ENCODE data around the gene MANEA. TPM values are rescaled to one million over a fixed set of nuclear protein-coding genes. Genes with fewer than 3 reads are reported as not detected.

Gene MANEA
- total RNA-seq, 1 donor from 2014 or later: 5.4 TPM

GRCh38 chr6:95648636-95649035 lies 71.3 kb downstream of the MANEA start:
- no peaks in the 10 kb centered on the region for H3K4me1 ChIP-seq
- H3K27ac ChIP-seq (replicated peaks): no peak overlapping the region
- no peak for TF ChIP-seq CTCF (IDR thresholded peaks at IDR 0.05; ENCODE audit: borderline replicate concordance)
- intact Hi-C loops (cut with micrococcal nuclease): no loop called here
- peaks cover 12% of the 10 kb centered on the region for H3K9me3 ChIP-seq (replicated peaks)
- no peaks in the 10 kb centered on the region for H3K27me3 ChIP-seq (ENCODE audit: low read depth)
- H3K36me3 ChIP-seq: no peaks in the 10 kb centered on the region
- H3K4me3 ChIP-seq: no peak overlapping the region
- no peak for DNase-seq

- H3K4me1 ChIP-seq: no peaks in the 10 kb centered on the region
- no peaks in the 10 kb centered on the region for H3K27me3 ChIP-seq (ENCODE audit: low read depth)
- H3K4me3 ChIP-seq: no peak overlapping the region
- DNase-seq: no peak
- no peak for TF ChIP-seq CTCF (IDR thresholded peaks at IDR 0.05; ENCODE audit: borderline replicate concordance)
- intact Hi-C loops (cut with micrococcal nuclease): no loop called here
- H3K27ac ChIP-seq (replicated peaks): no peak overlapping the region
- H3K9me3 ChIP-seq (replicated peaks): peaks cover 12% of the 10 kb centered on the region
- no peaks in the 10 kb centered on the region for H3K36me3 ChIP-seq
These were observed 72.1 kb downstream of the MANEA start for GRCh38 chr6:95649451-95649850.

- Histone ChIP-seq H3K4me1 (no peaks in the 10 kb centered on the region), H3K36me3 (no peaks in the 10 kb centered on the region), H3K4me3 (no peak overlapping the region), H3K27me3 (ENCODE audit: low read depth) (no peaks in the 10 kb centered on the region), H3K27ac (replicated peaks) (no peak overlapping the region), H3K9me3 (replicated peaks) (no peaks in the 10 kb centered on the region)
- intact Hi-C loops (cut with micrococcal nuclease): no loop called here
- no peak for TF ChIP-seq CTCF (IDR thresholded peaks at IDR 0.05; ENCODE audit: borderline replicate concordance)
- DNase-seq: no peak
These were observed 76.8 kb downstream of the MANEA start for GRCh38 chr6:95654176-95654575.

GRCh38 chr6:95658886-95659285 lies 81.6 kb downstream of the MANEA start:
- H3K27ac ChIP-seq (replicated peaks): no peak overlapping the region
- DNase-seq: no peak
- no peak for TF ChIP-seq CTCF (IDR thresholded peaks at IDR 0.05; ENCODE audit: borderline replicate concordance)
- no peaks in the 10 kb centered on the region for H3K27me3 ChIP-seq (ENCODE audit: low read depth)
- no peaks in the 10 kb centered on the region for H3K9me3 ChIP-seq (replicated peaks)
- H3K4me3 ChIP-seq: no peak overlapping the region
- no peaks in the 10 kb centered on the region for H3K4me1 ChIP-seq
- intact Hi-C loops (cut with micrococcal nuclease): no loop called here
- H3K36me3 ChIP-seq: no peaks in the 10 kb centered on the region

Data from left ventricle myocardium inferior (tissue), 1 donor.